A204.1 (cell line): ENCODE measurements around the gene C1QTNF1.
"Not testable (repeated sequence)": the region's sequence is repeated elsewhere in the genome, so short reads cannot be mapped to it uniquely, and the experiment has no call there.

ENCODE experiments used
- FAIRE-seq: peaks from 2 replicates; lab custom pipeline; 2012; peaks lifted over from hg19 to GRCh38; lab: Jason Lieb, UNC

C1QTNF1 gene

GRCh38 chr17:79055197-79055596 lies 31.2 kb downstream of the C1QTNF1 start:
- no peak for FAIRE-seq

GRCh38 chr17:79057737-79058385 lies 33.9 kb downstream of the C1QTNF1 start:
- no peak for FAIRE-seq

- no peak for FAIRE-seq
Measured at GRCh38 chr17:79062691-79063090, 38.7 kb downstream of the C1QTNF1 start.

GRCh38 chr17:79064026-79064425 lies 40.1 kb downstream of the C1QTNF1 start:
- FAIRE-seq, result no peak

- no peak for FAIRE-seq
Measured at GRCh38 chr17:79065105-79065670, 41.2 kb downstream of the C1QTNF1 start.

- FAIRE-seq, result no peak
Measured at GRCh38 chr17:79066963-79067362, 43.0 kb downstream of the C1QTNF1 start.

GRCh38 chr17:79070266-79070880 lies 46.4 kb downstream of the C1QTNF1 start:
- FAIRE-seq, result no peak

GRCh38 chr17:79071161-79071740 lies 47.3 kb downstream of the C1QTNF1 start:
- no peak for FAIRE-seq

- no peak for FAIRE-seq
Measured at GRCh38 chr17:79072544-79072943, 48.6 kb downstream of the C1QTNF1 start.

GRCh38 chr17:79073016-79073705 lies 49.2 kb downstream of the C1QTNF1 start:
- no peak for FAIRE-seq

- no peak for FAIRE-seq
Measured at GRCh38 chr17:79073706-79074088, 49.7 kb downstream of the C1QTNF1 start.

- FAIRE-seq, result not testable (repeated sequence)
Measured at GRCh38 chr17:79074121-79074648, 50.2 kb downstream of the C1QTNF1 start.

GRCh38 chr17:79074649-79075445 lies 50.9 kb downstream of the C1QTNF1 start, which contains the start of gene ENGASE:
TSS of gene ENGASE (plus strand) at chr17:79074824. CDS start at chr17:79074945, 121 bp downstream.
- no peak for FAIRE-seq

GRCh38 chr17:79075446-79075750 lies 51.4 kb downstream of the C1QTNF1 start:
- no peak for FAIRE-seq

- FAIRE-seq, result no peak
Measured at GRCh38 chr17:79075861-79076406, 52.0 kb downstream of the C1QTNF1 start.

- FAIRE-seq, result no peak
Measured at GRCh38 chr17:79077587-79077986, 53.6 kb downstream of the C1QTNF1 start.

- no peak for FAIRE-seq
Measured at GRCh38 chr17:79078476-79079190, 54.7 kb downstream of the C1QTNF1 start.

GRCh38 chr17:79079421-79080200 lies 55.6 kb downstream of the C1QTNF1 start:
- FAIRE-seq, result no peak

GRCh38 chr17:79080349-79080748 lies 56.4 kb downstream of the C1QTNF1 start:
- no peak for FAIRE-seq

GRCh38 chr17:79080761-79081290 lies 56.9 kb downstream of the C1QTNF1 start:
- FAIRE-seq, result no peak
